Central memory CD4-positive, alpha-beta T cell (primary cell): ENCODE data around the gene IGSF22.

ENCODE experiments used
- DNase-seq: peaks from one replicate; pipeline ENCODE4 v3.0.0; 2022
- total RNA-seq, 3 experiments: gene quantifications; one replicate each; lab custom pipeline; 2026; lab: John Stamatoyannopoulos, UW

IGSF22 gene
- total RNA-seq: 0.21 to 4.6 (median 1.6) reads per million in 3 experiments

DNA sequence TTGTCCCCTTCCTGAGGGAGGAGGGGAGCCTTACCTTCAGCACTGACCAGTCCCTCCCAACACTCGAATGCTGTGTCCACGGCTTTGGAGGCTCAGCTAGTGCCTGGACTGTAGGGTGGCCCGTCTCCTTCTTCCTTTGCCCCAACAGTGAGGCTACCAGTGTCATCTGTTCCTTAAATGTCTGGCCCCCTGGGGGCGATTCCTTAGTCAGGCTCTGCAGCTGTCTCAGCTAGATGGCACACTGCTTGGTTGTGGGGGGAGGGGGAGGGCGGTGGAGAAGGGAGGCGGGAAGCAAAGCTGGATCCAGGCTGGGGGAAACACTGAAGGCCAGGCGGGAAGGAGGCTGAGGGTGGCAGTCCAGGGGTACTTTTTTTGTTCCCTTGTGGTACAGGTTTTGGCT lies at the start of gene IGSF22:
IGSF22 (minus strand) TSS at position 149 of the 400 bp plus-strand sequence. CDS start 1,952 bp downstream, outside the sequence.
- DNase-seq: no peak

DNA sequence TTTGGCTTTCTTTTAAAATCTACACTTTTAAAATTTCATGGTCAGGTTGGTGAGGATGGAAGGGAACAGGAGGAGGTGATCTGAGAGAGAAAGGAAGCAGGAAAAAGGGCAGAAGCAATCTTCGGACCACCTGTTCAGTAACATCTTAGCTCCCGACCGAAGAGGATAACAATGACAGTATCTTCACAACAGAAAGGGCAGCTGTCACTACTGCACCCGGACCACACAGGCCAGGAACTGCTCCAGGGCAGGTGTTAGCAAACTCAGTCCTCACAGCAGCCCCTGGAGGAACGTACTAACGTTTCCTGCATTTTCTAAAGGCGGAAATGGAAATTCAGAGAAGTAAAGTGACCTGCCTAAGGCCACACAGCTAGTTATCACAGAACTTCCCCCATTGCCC lies 48.8 kb upstream of the IGSF22 start:
- no peak for DNase-seq

DNA sequence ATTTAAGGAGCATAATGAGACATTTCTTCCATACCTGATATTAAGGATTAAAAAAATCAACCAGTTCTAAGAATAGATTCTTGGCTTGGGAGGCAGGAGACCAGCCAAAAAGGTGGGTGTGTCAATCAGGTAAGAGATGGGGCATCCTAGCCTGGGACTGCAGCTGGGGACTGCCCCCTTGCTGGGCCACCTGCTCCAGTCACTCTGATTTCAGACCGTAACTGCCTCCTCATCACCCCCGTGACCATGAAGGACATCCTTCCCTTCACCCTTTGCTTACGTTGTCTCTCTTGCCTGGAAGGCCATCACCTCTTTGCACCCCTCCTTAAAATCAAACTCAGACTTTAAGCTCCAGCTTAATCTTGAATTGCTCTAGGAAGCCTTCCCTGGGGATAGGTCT lies 47.7 kb upstream of the IGSF22 start:
- no peak for DNase-seq

DNA sequence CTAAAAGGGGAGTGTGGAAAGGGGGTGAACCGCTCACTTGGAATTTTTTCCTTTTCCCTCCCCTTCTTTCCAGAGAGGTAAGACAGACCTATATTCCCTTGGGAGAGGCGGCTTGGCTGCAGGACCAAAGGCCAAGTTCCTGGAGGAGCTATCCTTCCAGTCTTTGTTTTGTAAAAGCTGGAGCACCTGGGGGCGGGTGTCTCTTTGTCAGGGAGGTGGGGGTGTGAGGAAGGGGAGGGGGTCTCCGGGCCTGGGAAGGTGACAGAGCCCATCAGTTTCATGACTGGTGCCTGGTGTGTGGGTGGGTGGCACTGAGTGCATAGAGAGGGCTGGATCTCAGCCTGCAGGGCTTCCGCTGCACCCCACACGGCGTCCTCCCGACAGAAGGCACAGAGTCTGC lies 47.1 kb upstream of the IGSF22 start:
- no peak for DNase-seq

DNA sequence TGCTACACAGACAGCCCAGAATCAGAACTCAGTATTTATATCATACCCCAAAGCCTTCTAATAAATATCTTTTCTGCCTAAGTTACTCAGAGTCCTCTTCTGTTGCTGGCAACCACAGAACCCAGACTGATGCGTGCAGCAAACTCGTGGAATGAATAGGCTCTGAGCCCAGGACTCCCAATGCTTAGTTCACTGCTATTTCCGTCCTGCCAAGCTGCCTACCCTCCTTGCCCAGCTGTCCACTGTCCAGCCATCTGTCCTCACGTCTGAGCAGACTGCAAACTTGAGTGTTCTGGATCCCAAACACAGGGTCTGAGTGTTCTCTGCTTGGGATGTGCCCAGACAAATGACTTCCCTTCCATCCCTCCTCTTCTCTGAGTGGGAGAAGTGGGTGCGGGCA lies 46.2 kb upstream of the IGSF22 start:
- DNase-seq: no peak

DNA sequence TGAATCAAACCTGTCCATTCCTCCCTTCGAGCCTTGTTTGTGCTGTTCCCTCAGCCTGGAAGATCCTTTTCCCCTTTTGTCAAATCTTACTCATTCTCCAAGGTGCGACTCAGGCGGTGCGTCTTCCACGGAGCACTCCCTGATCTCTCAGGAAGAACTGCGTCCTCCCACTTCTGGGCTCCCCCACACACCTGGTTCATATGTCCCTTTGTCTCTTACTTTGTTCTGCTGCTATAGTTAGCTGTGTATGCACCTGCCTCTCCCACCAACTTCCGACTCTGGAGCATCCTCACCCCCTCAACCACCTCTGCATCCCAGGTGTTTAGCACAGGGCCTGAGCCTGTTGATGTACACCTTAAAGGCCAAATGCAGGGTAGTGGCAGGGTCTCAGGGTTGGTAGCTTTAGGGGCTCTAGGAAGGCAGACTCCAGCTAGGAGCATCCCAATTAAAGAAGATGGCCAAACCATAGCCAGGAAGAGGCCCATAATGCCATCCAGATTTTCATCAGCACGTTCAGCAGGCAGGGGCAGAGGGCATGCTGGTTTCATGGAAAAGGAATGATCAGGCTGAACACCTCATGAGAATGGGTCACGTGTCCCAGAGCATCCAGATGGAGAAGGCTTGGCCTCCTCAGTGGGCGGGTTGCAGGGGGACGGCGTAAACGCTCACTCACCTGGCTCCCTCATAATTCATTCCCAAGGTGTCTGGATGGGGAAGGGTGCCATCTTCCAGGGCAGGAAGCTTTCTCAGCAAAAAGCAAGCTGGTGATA lies 45.5 kb upstream of the IGSF22 start:
- no peak for DNase-seq

DNA sequence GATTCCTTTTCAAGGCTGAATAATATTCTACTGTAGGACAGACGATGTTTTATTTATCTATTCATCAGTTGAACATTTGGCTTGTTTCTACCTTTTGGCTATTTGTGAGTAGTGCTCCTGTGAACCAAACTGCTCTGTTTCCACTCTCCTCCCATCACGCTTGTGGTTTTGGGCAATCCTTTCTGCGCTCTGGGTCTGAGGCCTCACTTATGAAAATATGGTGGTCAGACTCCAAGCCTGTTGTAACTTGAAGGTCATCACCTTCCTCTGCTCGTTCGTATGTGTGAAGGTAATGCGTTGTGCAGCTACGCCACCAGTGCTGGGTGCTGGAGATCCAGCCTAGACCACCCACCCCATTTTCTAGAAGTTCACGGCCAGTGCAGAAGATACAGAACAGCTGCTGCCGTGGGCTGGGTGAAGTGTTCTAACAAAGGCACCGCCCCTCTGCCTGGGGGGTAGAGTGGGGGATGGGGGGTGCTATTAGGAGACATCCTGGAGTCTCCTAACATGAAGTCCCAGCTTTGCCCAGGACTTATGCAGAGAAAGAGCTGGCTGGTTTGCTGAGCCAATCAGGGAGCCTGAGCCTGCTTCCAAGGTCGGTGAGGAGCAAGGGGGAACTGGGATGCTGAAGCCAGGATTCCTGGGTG lies 44.6 kb upstream of the IGSF22 start:
- DNase-seq: no peak

DNA sequence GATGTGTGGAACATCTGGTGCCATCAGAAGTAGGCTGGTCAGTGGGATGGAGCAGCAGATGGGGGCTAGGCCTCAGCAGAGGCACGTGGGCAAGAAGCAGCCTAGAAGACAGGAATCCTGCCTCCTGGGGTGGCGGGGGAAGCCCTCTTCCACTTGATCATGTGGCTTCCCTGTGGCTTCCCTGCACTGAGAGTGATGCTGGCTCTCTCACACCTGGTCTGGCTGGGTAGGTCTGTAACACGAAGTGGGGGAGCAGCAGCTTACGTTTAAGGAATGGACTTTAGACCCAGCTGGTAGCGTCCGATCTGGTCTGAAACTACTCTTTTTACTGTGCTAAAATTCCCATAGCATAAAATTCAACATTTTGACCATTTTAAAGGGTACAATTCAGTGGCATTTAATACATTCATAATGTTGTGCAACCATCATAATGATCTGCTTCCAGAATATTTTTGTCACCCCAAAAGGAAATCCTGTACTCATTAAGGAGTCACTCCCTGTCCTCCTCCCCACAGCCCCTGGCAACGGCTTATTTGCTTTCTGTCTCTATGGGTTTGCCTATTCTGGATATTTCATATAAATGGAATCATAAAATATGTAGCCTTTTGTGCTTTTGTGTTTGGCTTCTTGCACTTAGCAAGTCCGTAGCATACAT lies 43.9 kb upstream of the IGSF22 start:
- no peak for DNase-seq

DNA sequence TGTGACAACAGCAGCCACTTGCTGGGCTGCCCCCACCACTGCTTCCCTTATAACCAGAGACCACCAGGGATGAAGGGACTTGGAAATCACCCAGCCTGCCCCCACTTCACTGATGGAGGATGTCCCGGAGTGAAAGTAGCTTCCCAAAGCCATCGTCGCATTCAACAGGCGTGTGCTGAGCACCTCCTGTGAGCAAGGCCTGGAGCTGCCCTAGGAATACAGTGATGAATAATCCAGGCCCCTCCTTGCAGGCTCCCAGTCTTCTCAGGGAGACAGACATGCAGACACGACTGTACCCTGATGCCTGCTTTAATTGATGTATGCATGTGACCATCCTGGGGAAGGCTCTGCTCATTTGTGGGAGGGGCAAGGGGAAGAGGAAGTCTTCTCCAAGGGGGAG lies 43.0 kb upstream of the IGSF22 start:
- no peak for DNase-seq

DNA sequence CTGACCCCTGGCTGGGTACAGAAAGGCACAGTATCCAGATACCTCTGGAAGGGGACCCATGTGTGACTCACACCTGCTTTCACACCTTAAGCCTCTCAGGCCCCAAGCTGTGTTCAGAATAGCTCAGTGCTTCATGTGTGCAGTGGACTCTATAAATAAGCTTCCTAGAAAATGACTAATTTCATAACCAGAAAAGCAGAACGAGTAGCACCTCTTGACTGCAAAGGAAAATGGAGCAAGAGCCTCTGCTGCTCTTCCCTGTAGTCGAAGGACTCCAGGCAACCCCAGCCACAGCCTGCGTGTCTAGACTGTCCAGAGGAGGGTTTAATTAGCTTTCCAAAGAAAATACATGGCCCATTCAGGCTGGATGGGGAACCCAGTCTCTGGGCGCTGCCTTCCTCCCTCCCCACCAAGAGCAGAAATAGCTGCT lies 42.5 kb upstream of the IGSF22 start:
- DNase-seq: no peak

DNA sequence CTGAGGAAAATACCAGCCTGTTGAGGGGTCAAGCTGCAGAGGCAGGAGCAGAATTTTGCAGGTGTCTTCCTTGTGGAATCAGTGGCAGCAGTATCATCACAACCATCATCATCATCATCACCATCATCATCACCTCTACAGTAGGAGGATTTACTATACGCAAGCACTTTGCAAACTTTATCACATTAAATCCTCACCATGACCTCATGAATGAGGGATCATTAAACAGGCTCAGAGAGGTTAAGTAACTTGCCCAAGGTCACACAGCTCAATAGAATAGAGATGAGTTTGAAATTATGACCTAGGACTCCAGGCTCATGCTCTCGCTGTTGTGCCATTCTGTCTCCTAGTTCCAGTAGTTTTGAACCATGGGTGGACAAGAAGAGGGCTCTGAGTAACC lies 40.0 kb upstream of the IGSF22 start:
- DNase-seq: no peak

DNA sequence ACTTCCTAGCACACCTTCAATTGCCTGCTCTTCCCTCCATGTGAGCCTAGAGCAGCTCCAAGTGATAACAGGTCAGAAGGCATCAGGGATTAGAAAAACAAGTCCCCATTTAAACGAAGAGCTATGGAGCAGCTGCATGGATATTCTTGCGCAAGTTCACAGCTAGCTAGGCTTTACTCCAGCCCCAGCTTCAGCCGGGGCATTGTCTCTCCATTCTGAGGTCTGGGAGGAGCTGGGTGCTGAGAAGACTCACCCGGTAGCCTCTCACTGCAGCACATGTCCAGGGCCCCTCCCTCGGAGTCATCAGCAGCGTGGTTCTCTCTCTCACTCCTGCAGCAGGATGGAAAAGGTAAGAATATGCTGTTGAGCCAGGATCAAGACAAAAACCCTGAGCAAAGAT lies 39.6 kb upstream of the IGSF22 start:
- no peak for DNase-seq

DNA sequence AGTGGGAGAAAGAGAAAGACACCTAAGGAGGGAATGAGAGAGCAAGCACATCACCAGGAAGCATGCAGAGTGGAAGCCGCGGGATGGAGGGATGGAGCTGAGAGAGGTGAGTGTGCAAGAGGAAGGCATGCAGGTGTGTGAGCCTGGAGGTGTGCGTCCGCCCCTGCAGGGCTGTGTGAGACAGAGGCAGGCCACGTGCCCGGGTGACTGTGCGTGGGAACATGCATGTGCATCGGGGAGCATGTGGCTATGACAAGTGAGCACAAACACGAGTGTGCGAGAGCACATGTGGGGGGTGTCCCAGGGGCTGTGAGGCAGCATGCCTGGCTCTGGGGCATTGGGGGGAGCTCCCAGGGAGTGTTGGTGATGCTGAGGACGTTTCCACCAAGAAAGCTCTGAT lies 35.8 kb upstream of the IGSF22 start:
- DNase-seq: no peak

DNA sequence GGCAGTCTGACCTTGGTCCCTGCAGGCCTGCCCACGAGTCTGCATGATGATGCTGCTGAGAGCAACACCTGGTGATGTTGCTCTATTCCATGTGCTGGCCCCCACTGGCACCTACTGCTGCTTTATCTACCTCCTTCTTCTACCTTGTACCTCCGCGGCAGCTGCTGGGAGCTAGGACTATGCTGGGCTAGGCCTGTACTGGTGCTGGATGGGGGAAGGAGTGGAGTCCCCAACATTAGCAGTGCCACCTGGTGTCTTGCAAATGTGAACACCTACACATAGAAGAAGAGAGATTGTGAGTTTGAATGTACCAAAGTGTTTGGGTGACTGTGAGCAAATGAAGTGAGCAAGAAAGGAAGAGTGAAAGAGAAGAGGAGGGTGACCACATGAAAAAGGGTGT lies 35.2 kb upstream of the IGSF22 start:
- DNase-seq: no peak

DNA sequence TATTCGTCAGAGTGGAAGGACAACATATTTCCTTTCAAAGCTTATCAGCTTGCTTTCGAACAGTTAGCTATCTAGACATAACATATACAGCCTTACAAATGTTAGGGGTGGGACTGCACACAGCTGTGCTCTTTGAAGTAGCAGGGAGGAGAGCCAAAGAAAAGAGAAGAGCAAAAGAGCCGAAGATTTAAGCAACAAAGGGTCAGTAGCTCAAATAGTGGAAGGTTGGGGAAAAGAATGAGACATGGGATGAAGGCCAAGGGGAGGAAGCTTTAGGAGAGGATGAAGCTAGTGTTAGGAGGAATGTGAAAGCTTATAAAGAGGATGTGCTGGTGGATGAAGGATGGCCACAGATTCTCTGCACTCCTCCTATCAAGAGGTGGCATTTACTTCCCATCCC lies 31.8 kb upstream of the IGSF22 start:
- DNase-seq: no peak

DNA sequence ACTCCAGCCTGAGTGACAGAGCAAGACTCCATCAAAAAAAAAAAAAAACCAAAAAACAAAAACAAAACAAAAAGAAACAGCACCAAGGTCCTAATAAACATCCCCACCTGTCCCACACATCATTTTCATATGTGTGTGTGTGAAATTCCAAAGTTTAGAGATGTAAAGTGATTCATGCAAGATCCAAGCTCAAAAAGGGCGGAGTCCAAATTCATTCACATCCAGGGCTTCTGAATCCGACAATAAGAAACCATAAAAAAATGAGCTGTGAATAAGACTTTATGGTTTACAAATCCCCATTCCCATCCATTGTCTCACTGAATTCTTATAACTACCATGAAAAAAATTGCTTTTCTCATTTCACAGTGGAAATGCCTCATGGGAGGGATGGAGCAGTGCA lies 30.9 kb upstream of the IGSF22 start:
- DNase-seq: no peak

DNA sequence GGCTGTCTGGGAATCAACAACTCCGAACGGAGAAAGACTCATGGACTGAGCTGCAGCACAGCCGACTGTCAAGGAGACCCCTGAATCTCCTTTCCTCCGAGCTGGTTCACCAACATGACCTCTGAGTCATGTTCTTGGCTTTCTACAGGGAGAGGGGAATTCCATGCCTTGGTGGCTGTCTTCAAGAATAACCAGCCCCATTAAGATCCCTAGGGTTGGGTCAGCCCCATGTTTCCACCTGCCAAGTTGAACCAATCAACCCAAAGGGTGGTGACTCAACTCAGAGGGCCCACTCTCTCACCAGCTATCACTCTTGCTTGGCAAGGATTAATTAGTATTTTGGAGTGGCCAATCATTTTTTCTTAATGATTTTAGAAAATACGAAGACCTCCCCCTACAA lies 28.3 kb upstream of the IGSF22 start:
- DNase-seq: no peak

DNA sequence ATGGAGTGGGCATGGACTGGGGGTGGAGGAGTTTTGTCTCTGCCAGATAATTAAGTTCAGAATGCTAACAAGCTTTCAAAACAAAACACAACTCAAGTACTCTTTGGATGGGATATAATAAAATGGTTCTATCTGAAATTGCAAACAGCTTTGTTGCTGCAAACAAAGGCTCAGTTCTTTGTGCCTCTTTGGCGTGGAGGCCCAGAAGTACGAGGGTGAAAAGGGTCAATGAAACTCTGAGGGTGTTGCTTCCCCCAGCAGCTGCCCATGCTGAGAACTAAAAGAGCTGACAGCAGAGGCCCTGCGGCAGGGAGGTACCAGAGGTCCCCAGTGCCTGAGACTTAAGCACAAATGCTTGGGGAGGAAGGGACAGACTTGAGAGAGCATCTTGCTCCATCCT lies 26.5 kb upstream of the IGSF22 start:
- no peak for DNase-seq

DNA sequence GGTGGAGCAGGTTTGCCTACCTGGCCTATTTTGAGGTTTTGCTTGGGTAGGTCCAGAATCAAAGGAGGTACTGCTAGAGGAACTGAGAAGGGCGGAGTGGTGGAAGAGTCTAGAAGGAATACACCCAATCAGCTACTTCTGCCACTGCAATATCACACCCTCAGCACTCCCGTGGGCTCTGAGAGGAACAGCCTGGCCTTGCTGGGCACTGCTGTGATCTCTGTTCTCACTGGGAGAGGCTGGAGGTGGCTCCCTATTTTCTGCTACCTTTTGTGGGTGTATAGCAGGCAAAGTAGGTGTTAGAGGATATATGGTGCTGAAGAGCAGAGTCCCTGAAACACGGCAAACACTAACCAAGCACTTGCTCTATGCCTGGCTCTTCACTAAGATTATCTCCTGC lies 25.0 kb upstream of the IGSF22 start:
- no peak for DNase-seq

DNA sequence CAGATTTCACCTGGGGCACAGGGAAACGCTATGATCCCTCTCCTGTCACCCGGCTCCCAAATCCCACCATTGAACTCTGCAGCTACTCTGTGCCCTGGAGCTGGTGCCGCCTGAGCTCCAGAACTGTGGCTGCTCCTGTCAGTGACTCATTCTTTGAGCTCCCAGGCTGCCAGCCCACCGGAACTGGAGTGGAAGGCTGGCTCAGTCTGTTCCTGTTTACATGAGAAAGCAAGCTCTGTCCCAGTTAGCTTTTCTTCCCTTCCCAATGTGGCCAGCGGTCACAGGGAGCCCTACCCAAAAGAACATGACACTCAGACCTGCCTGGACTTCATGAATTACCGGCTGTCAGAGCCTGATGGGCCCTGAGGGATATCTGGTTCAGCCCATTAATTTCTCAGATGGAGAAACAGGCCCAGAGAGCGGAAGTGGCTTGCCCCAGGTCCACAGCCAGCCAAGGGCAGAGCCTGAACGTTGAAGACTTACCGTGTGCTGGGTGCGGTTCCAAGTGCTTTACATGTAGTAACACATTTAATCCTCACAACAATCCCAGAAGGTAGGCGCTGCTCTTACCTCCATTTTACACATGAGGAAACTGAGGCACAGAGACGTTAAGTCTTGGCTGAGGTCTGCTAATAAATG lies 23.8 kb upstream of the IGSF22 start:
- DNase-seq: no peak

DNA sequence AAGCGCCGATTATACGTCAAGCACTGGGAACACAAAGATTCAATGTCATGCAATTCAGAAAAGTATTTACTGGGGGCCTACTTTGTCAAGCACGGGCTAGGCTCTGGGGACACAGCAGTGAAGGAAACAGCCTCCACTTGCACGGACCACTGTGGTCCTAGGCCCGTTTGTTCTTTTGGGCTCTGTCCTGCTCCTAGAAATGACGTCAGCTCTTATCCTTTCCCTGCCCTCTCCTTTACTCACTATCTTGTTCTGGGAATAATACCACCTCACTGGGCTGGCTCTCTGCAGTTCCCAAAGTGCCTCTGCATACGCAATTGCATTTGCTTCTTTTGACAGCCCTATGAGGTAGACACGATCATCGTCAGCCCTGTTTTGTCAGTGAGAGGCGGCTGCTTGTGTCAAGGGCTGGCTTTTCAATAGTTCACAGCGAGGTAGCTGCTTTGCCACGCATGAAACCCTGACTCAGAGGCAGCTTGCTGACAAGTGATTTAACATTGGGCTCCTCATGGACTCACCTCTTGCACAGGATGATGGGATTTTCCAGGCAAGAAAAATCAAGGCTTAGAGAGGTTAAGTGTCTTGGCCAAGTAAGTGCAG lies 22.9 kb upstream of the IGSF22 start:
- DNase-seq: no peak

DNA sequence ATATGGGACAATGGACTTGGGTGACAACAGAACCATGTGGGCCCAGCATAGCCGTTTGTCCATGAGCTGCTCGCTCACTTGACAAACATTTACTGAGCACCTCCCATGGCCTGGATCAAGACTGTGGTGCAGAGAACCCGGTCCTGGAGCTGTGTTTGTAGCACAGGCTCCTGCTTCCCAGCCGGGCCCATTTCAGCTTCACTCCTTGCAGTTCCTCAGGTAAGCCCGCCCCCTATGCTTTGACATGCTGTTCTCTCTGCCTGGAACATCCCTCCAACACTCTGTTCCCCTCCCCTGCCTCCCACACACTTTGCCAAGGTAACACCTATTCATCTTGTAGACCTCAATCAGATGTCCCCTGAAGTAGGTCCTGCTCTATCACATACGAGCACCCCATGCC lies 19.3 kb upstream of the IGSF22 start:
- no peak for DNase-seq

DNA sequence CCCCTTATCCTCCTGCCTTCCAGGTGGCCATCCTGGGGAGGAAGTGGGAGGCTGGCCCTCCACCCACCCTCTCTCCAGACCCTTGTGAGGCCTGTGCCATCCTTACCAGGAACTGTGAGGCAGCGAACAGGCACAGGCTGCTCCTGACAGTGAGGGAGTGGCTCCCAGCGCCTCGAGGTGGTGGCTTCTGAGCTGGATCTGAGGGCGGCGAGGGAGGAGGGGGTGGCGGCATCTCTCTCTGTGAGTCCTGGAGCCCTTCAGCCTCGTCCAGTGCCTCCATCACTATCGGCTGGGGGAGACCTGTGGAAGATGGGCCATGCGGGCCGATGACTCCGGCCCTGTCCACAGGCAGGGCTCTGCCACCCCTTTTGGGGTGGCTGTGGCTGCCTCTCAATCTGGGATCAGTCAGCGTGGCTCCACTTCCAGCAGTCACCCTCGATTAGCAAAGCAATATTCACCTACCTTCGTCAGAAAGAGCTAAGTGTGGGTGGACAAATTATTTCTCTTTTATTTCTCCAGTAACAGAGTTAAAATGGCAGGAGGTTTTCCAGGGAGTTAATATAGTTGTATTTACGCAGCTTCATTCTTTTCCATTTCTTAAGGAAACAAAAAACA lies 18.0 kb upstream of the IGSF22 start:
- no peak for DNase-seq
